Stimulated activated CD4-positive, alpha-beta T cell treated with anti-CD3 and anti-CD28 coated beads, Interleukin-12 subunit alpha, Interleukin-12 subunit beta, amount 100 ng/mL, for 4 hours (primary cell): ENCODE measurements around the gene CD1D.
"Not testable (repeated sequence)": the region's sequence is repeated elsewhere in the genome, so short reads cannot be mapped to it uniquely, and the experiment has no call there.

ENCODE experiments used
- DNase-seq: peaks from one replicate; pipeline ENCODE4 v3.0.0-alpha.2; 2020

CD1D gene

DNA sequence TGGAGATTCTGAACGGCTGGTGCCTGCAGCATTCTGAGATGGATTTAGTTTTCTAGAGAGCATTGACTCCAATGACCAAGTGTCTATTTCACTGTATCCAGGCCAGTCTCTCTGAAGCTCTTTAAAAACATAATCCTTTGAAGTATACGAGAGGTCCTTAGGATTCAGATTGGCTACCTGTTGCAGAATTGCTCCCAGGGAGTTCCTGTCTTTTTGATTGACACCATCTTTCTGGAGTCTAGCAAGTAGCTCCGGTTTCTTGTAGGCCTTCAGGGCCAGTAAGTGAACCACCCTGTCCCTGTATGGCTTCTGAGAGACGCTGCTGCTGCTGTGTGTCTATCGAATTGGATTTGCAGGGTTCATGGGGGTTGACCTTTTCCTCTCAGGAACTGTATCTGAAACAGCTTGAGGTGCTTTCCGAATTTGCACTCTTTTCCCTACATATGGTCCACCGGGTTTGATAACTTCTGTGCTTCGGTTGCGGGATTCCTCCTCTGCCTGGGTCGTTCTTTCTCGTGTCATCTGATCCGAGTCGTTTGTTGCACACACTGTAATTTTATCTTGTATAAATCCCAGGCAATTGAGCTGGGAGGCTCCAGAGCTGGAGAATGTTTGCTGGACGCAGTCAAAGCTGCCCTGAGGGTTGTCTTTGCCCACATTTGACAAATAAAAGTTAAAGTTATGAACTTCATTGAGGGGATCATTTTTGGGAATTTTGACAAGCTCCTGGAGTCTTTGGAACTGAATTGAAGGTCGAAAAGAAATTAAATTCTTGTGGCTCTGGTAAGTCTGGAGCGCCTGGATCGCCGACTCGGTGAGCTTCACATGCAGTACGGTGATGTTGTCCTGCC lies 3.6 kb upstream of the CD1D start:
- DNase-seq: not testable (repeated sequence)

DNA sequence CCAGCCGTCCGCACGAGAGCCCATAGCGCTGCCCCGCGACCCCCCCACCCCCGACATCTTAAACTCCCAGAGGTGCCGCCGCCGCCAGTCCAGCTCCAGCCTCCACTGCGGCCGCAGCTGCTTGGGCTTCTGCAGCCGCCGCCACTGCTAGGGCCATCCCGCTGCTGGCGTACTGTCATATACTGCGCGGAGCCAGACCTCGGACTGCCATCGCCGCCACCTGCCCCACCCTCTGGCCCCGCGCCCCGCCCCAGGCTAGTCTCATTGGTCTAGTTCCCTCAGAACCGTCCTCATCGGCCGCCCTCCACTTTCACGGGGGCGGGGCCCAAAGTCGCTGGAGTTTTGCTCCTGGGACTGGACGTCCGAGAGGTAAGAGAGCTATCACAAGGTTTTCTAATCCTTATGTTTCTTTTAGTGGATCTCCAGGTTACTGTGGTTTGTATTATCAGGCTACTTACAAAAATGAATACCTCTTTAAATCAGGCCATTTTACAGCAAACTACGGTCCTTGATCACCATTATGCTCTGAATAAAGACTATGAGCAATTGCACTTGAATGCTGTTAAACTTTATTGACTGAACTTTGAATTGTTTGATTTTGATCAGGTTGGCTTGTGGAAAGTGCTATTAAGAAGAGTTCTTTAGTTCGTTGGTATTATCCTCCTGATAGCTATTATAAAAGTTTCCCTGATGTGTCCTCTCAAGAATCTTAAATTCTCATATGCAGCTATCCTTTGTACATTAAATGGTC lies 2.8 kb upstream of the CD1D start:
- DNase-seq: peak; percentile 23

DNA sequence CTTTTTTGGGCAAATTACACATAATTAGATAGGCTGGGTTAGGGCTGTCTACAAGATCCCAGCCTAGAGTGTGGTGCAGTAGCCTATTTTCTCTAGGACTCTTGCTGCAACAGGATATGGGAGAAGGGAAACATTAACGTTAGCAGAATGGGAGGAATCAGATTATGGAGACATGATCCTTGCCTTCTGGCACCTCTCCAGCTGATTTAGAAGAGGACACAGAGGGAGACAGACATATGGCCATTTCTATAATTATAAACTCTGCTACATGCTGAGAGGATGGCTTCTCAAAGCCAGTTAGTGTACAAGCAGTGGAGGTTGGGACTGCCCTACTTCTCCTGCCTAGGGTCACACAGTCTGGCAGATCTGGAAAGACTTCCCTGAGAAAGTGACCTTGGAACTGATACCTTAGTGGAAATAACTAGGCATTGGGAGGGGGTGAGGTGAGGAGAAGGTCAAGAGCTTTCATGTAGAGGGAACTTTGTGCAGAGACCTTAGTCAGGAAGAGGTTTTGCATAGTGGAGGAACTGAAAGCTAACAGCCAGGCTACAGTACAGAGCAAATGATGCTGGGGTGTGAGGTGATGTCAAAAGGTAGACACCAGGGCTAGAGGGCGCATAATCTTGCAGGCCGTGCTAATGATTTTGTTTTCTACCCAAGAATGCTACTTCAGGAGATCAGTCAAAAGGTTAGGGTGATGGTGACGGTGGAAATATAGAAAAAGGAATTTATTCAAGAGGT lies 1.2 kb upstream of the CD1D start:
- DNase-seq: no peak

DNA sequence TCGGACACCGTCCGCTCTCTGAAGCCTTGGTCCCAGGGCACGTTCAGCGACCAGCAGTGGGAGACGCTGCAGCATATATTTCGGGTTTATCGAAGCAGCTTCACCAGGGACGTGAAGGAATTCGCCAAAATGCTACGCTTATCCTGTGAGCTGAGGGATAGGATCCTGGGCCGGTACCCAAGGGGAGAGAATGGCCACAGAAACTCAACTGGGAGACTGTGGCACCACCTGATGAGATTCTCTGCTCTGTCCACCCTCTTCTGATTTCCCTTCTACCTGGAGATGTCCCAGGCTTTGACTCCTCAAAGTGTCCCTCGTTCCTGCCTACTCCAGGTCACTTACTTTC lies 855 bp downstream of the CD1D start:
- no peak for DNase-seq

DNA sequence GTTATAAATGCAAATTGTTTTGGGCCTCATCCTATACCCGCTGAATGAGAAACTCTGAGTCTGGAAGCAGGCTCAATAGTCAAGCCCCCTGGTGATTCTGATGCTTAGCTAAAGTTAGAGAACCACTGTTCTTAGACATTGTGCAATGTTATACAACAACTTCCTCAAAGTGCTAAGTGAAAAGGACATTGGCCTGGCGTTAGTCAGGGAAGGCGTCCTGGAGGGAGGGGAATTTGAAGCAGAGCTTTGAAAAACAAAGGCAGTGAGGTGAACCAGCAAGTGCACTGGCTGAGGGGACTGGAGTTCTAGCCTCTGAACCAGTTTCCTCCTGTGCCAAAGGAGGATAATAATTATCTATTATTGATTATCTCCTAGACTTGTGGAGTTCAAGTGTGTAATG lies 5.1 kb downstream of the CD1D start:
- no peak for DNase-seq

DNA sequence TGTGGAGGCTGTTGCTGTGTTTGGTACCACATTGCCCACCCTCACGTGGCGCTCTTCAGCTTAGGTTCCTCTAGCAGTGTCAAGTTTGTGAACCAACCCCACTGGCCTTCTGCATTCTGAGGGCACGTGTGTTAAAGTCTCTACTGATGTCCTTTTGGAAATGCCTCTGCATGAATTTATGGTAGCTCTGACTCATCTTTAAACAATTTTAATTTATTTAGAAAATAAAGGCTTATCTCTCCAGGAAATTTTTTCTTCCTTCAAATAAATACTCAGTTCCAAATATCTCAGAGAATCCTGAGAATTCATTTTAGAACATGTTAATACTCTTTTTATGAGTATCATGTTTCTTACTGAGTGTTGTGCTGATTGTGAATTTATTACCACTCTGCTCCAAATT lies 5.5 kb downstream of the CD1D start:
- no peak for DNase-seq

DNA sequence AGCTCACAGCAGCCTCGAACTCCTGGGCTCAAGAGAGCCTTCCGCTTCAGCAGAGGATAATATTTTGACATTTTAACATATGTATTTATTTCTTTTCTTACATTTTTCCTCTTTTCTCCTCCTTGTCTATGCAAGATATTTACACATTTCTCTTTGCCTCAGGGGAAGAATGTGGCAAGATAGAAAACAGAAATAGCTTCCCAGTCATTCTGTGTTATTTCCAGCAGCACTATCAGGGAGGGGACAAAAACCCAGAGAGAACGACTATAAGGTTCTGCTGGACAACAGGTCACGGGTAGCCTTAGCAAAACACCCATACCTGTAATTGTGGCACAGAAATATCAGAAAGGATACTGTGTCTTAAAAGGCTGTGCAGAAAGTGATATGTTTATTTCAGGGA lies 7.9 kb downstream of the CD1D start:
- DNase-seq: no peak

DNA sequence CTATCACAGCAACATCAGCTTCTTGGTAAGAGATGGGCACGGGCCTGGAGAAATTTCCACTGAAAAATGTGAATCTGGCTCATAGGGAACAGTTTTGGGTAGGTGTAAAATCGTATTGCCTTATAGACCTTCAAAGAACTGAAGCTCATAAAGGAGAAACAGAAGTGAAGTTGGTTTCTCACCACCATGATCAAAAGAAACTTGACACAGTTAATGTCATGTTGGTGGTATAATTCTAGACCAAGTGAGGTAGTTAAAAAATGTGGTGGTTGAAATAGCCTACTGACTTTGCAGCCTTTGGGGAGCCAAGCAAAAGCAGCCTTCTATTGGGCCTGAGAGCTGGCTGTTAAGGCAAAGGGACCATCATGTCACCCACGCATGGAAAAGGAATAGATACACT lies 8.9 kb downstream of the CD1D start:
- DNase-seq: no peak

DNA sequence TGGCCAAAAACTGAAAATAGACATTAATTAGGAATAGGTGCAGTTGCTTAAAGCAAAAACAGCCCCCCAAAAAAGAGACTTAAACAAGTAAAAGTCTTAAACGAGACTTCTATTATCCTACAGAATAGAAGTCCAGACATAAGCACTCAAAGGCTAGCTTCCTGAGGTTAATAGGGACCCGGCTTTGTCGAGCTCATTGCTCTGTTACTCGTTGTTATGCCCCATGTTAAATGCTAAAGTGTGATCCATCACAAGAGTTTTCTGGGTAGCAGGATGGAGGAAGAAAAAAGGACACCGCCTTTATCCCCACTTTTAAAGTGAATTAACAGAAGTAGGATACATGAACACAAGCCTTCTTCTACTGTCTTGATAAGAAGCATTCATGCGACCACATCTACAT lies 10.6 kb downstream of the CD1D start:
- no peak for DNase-seq

DNA sequence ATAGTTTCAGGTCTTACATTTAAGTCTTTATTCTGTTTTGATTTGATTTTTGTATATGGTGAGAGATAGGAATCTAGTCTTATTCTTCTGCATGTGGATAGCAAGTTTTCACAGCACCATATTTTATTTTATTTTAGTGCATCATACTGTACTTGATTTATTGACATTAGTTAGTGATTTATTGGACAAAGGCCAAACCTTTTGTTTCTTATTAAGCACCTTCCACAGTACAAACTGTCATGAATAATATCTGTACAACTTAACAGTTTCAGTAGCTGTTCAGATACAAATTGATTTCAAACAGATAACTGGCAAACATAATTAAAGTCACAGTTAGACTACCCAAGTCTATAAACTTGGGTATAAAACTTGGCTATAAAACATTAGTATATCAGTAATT lies 15.8 kb downstream of the CD1D start:
- DNase-seq: no peak

DNA sequence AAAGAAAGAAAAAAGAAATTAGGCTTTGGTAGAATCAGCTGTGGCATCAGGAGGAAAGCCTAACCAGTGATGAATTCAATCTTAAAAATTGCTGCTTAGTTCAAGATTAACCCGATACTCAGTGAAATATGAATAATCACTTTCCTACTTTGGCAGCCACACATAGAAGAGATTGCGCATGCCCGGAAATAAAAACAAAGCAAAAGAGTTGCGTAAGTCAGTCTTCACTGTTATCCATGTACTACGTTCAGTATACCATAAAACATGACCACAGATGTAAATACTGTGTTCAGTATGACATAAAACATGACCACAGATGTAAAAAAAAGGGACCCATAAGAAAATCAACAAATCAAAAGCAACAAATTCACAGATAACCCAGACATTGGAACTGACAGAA lies 19.2 kb downstream of the CD1D start:
- DNase-seq: no peak

DNA sequence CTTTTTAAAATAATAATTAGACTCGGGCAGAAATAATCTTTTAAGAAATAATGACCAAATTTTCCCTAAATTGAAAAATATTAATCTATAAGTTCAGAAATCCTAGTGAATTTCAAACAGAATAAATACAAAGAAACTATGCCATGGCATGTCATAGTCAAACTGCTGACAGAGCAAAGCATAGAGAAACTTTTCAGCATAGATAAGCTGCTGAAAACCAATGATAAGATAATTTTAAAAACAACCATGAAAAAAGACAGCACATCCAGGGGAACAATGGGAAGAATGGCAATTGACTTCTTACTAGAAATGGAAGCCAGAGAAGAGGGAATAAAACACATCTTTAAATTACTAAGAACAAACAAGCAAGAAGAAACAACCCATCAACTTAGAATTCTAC lies 19.8 kb downstream of the CD1D start:
- no peak for DNase-seq

DNA sequence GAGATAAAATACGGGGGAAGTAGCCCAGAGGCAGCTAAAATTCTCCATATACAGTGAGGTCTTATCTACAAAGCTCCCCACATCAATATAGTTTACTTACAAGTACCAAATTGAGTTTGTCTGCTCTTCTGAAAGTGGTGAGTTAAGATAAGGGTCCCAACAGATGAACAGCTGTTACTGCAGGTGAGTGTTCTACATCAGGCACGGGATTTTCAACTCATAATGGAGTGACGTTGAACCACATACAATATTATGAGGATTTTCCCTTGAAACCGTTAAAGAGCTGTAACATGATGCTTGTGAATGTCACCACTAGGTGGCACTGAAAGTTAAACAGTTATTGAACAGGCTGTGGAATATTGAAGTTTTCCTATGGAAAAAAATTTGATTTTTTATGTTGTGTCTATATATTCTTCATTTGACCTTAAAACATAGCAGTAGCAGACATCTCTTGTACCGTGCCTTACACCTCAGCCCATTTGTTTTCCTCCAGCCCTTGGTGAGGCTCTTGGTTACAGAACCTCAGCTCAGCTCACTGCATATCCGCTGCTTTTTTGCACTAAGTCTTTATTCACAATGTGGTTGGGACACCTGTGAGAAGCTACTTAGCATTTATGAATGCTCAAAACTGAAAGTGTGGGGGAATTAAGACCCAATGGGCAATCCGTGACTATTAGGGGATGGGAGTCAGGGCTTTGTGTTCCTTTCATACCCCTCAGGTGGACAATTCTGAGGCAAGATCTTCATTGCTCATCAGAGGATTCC lies 23.2 kb downstream of the CD1D start:
- DNase-seq: no peak

DNA sequence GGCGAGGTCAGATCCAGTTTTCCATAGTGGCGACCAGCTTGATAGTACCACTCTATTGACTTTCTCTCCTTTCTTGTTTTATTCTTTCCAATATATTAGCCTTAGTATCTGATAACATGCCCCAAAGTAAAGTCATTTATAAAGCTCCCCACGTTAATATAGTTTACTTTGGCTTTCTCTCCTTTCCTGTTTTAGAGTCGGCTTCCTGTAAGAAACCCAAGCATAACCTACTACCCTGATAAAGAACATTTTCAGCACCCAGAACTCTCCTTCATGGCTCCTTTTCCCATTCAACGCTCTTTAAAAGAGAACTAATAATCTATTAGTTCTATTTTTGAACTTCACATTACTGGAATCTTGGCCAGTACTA lies 23.7 kb downstream of the CD1D start:
- no peak for DNase-seq

DNA sequence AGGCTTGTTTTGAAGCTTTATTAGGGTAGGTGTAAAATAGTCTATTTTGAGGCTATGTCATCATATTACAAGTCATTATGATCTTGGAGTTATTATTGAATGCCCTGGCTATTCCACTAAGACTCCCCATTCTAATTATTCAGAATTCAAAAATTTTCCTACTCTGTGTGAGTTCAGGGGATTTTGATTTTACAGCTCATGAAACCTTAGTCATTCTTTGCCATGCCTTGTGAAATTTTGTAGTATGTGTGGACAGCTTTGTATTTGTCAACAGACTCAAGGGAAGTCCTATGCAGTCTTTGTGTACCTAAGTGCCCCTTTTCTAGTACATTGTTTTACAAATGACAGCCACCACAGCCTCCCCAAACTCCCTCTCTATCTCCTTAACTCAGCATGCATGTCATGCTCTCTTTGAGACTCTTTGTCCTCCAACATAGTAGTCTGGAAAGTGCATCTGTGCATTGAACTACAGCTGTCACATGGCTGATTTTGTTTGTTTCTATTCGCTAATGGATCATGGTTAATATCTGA lies 28.0 kb downstream of the CD1D start:
- no peak for DNase-seq

DNA sequence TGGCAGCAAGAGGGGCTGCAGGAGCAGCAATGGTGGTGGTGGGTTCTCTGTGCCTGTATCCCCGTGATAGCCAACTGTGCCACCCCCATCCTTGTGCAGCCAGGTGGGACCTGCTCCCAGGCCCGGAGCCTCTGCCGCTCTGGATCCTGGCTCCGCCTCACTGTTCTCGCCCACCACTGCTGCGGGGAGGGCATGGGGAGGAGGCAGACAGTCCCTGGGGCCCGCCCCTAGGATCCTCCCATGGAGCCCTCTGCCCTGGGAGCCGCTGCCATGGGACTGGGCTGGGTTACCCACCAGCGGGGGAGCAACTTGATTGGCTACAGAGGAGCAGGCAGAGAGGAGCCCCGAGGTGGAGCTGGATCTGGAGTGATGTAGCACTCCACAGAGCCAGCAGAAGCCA lies 31.6 kb downstream of the CD1D start:
- DNase-seq: no peak

DNA sequence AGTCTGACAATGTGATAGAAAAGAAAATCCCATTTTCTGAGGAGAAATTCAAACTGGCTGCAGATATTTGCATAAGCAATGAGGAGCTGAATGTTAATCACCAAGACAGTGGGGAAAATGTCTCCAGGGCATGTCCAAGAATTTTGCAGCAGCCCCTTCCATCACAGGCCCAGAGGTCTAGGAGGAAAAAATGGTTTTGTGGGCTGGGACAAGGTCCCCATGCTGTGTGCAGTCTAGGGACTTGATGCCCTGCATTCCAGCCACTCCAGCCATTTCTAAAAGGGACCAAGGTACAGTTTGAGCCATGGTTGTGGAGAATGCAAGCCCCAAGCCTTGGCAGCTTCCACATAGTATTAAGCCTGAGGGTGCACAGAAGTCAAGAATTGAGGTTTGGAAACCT lies 42.8 kb downstream of the CD1D start:
- not testable (repeated sequence) for DNase-seq

DNA sequence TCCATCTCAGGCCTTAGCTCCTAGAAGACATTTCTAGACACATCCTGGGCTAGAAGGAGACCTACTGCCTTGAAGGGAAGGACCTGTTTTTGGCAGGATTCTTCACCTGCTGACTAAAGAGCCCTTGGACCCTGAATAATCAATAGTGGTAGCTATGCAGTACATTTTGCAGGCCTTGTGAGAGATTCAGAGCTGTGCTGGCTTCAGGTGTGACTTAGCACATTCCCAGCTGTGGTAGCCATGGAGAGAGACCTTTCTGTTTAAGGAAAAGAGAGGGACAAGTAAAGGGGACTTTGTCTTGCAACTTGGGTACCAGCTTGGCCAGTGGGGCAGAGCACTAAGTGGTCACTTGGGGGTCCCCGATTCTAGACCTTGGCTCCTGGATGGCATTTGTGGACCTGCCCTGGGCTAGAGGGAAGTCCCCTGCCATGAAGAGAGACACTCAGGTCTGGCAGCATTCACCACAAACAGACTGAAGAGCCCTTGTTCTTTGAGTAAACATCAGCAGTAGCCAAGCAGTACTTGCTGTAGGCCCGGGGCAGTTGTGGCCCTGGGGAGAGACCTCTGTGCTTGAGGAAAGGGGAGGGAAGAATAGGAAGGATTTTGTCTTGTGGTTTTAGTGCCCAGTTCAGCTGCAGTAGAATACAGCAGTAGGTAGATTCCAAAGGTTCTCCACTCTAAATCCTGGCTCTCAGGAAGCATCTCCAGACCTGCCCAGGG lies 47.4 kb downstream of the CD1D start:
- DNase-seq: no peak
